ENCODE measurements around the gene WFDC2. TPM values are rescaled to one million over a fixed set of nuclear protein-coding genes. Genes with fewer than 3 reads are reported as not detected.
A peak's percentile ranks its signal among the peaks of the same experiment; 100 is the strongest.

The WFDC2 gene
- total RNA-seq, 1 donor from 2014 or later: 32.5 TPM

GRCh38 chr20:45463709-45464108 is 5.8 kb upstream of the WFDC2 start:
- Histone ChIP-seq H3K9me3 (no peaks in the 10 kb centered on the region), H3K27ac (no peak overlapping the region), H3K36me3 (no peaks in the 10 kb centered on the region), H3K4me1 (no peaks in the 10 kb centered on the region), H3K4me3 (no peak overlapping the region), H3K27me3 (no peaks in the 10 kb centered on the region)
- DNase-seq (ENCODE audit: low spot score in 2 of 2): no peak
- intact Hi-C loops (cut with DNase I): no loop called here
- TF ChIP-seq CTCF (IDR thresholded peaks at IDR 0.05): no peak

GRCh38 chr20:45465491-45466266 is 3.9 kb upstream of the WFDC2 start:
- intact Hi-C loops (cut with DNase I): no loop called here
- TF ChIP-seq CTCF (IDR thresholded peaks at IDR 0.05): no peak
- no peaks in the 10 kb centered on the region for H3K36me3 ChIP-seq
- H3K4me1 ChIP-seq: peaks cover 7 to 12% of the 10 kb centered on the region in 2 donors
- no peak overlapping the region for H3K4me3 ChIP-seq
- H3K27me3 ChIP-seq: no peaks in the 10 kb centered on the region
- H3K27ac ChIP-seq: no peak overlapping the region
- H3K9me3 ChIP-seq: no peaks in the 10 kb centered on the region
- DNase-seq (ENCODE audit: low spot score in 2 of 2): no peak

GRCh38 chr20:45467172-45467571 is 2.4 kb upstream of the WFDC2 start:
- intact Hi-C loops (cut with DNase I): no loop called here
- peaks cover 7 to 12% of the 10 kb centered on the region in 2 donors for H3K4me1 ChIP-seq
- peaks cover 4% of the 10 kb centered on the region for H3K27me3 ChIP-seq
- no peaks in the 10 kb centered on the region for H3K9me3 ChIP-seq
- H3K36me3 ChIP-seq: no peaks in the 10 kb centered on the region
- no peak for DNase-seq (ENCODE audit: low spot score in 2 of 2)
- H3K27ac ChIP-seq: no peak overlapping the region
- no peak for TF ChIP-seq CTCF (IDR thresholded peaks at IDR 0.05)
- no peak overlapping the region for H3K4me3 ChIP-seq

- Histone ChIP-seq H3K9me3 (no peaks in the 10 kb centered on the region), H3K36me3 (no peaks in the 10 kb centered on the region), H3K4me1 (peaks cover 7 to 12% of the 10 kb centered on the region in 2 donors), H3K27me3 (peaks cover 4% of the 10 kb centered on the region), H3K4me3 (no peak overlapping the region), H3K27ac (no peak overlapping the region)
- no peak for TF ChIP-seq CTCF (IDR thresholded peaks at IDR 0.05)
- DNase-seq (ENCODE audit: low spot score in 2 of 2): no peak
- intact Hi-C loops (cut with DNase I): no loop called here
Measured at GRCh38 chr20:45467861-45468260, 1.7 kb upstream of the WFDC2 start.

GRCh38 chr20:45470262-45470931 is 844 bp downstream of the WFDC2 start:
- no peaks in the 10 kb centered on the region for H3K9me3 ChIP-seq
- no peak overlapping the region for H3K27ac ChIP-seq
- no peaks in the 10 kb centered on the region for H3K36me3 ChIP-seq
- peak overlapping the region; percentile 61 to 67 for H3K4me3 ChIP-seq
- TF ChIP-seq CTCF (IDR thresholded peaks at IDR 0.05): no peak
- peaks cover 7 to 12% of the 10 kb centered on the region in 2 donors for H3K4me1 ChIP-seq
- no peak for DNase-seq (ENCODE audit: low spot score in 2 of 2)
- peaks cover 4% of the 10 kb centered on the region for H3K27me3 ChIP-seq
- intact Hi-C loops (cut with DNase I): no loop called here
